ENCODE results near the gene IQSEC1.

GRCh38 chr3:12902181-12902999, 170.8 kb downstream of the IQSEC1 start:
- TF ChIP-seq CTCF (IDR thresholded peaks at IDR 0.05; ENCODE audit: low read depth, low read length) (no peak), POLR2A (IDR thresholded peaks at IDR 0.05; ENCODE audit: extremely low read depth, insufficient read length) (no peak), MAX (IDR thresholded peaks at IDR 0.05; ENCODE audit: low read depth, low read length) (no peak), MYC (IDR thresholded peaks at IDR 0.05; ENCODE audit: low read depth, low read length) (no peak)
